IPS DF 6.9 (cell line): ENCODE results near the gene TNXB.
"Not testable (repeated sequence)": the region's sequence is repeated elsewhere in the genome, so short reads cannot be mapped to it uniquely, and the experiment has no call there.

Experiments used
- DNase-seq: peaks from one replicate; pipeline ENCODE4 v3.0.0-alpha.2; 2013; ENCODE audit warnings: low read depth, low spot score
- H3K27ac ChIP-seq: one replicate; pipeline ENCODE4 v1.5.1; 2013; ENCODE audit warnings: low read length, control low read depth
- H3K27me3 ChIP-seq: 2 replicates; pipeline ENCODE4 v1.6.1; 2013; ENCODE audit warnings: mild to moderate bottlenecking, low read length; ENCODE audit not compliant: control insufficient read depth, insufficient read depth
- H3K36me3 ChIP-seq: 2 replicates; pipeline ENCODE4 v1.6.1; 2013; ENCODE audit warnings: low read length; ENCODE audit not compliant: control insufficient read depth, insufficient read depth
- H3K4me1 ChIP-seq: 2 replicates; pipeline ENCODE4 v1.6.1; 2013; ENCODE audit warnings: low read length; ENCODE audit not compliant: control insufficient read depth, insufficient read depth
- H3K4me3 ChIP-seq: 2 replicates; pipeline ENCODE4 v1.5.1; 2013; ENCODE audit warnings: mild to moderate bottlenecking, low read length
- H3K9me3 ChIP-seq: 2 replicates; pipeline ENCODE4 v1.6.1; 2013; ENCODE audit warnings: low read length, inconsistent platforms; ENCODE audit not compliant: control insufficient read depth, insufficient read depth
- WGBS: extraction: QIAGEN DNeasy Blood & Tissue Kit; methylation state at CpG from one replicate; pipeline ENCODE4 v1.1.7; 2013; ENCODE audit warnings: mixed read lengths, missing lambda C conversion rate; ENCODE audit not compliant: insufficient read length, insufficient coverage; 5-methylcytosine and 5-hydroxymethylcytosine counted together

Gene TNXB

GRCh38 chr6:32010856-32011530 is 98.1 kb downstream of the TNXB start:
- not testable (repeated sequence) for H3K9me3 ChIP-seq, H3K36me3 ChIP-seq, DNase-seq, H3K27me3 ChIP-seq, H3K27ac ChIP-seq, H3K4me1 ChIP-seq, H3K4me3 ChIP-seq
- no CpG with 5 or more reads among the region's 27 CpGs for WGBS

DNA sequence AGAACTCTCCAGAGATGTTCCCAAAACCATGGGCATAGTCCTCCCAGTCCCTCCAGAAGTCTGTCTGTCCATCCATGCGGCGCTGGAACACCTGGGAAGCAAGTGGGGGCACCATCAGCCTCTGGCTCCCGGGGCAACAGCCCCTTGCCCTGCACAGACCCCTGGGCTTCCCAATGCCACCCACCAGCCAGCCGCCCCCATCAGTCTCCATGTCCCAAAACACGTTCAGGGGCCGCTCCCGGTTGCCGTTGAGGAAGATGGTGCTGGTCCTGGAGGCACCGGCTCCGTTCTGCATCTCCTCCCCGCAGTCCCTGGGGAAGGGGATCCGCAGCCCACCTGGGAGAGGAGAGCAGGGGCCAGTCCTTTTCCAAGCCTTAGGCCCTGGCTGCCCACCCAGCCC is 99.6 kb downstream of the TNXB start:
- not testable (repeated sequence) for H3K27ac ChIP-seq, H3K4me1 ChIP-seq, H3K36me3 ChIP-seq, H3K27me3 ChIP-seq, H3K4me3 ChIP-seq, H3K9me3 ChIP-seq, DNase-seq
- WGBS, result no CpG with 5 or more reads among the region's 12 CpGs

DNA sequence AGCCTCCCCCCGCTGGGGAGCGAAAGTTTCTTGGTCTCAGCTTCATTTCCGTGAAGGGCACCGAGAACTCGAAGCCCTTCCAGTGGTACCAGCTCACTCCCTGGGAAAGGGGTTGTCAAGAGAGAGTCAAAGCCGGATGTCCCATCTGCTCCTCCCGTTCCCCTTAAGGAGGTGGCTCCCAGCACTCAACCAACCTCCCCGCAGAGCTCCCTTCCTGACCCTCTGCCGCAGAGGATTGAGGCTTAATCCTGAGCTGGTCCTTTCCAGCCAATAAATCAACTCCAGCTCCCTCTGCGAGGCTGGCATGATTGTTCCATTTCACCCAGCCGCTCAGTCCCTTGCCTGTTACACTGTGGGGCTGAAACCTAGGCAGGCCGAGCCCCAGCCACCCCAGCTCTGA is 100.5 kb downstream of the TNXB start:
- not testable (repeated sequence) for H3K36me3 ChIP-seq, H3K27me3 ChIP-seq, H3K4me1 ChIP-seq, H3K4me3 ChIP-seq, H3K27ac ChIP-seq, H3K9me3 ChIP-seq, DNase-seq
- WGBS, result no CpG with 5 or more reads among the region's 12 CpGs

DNA sequence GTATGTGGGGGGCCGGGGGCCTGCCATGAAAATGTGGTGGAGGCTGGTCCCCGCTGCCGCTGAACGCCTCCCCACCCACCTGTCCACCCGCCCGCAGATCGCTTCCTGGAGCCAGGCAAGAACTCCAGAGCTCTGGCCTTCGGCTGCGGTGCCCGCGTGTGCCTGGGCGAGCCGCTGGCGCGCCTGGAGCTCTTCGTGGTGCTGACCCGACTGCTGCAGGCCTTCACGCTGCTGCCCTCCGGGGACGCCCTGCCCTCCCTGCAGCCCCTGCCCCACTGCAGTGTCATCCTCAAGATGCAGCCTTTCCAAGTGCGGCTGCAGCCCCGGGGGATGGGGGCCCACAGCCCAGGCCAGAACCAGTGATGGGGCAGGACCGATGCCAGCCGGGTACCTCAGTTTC is 101.1 kb downstream of the TNXB start:
- not testable (repeated sequence) for H3K4me3 ChIP-seq, DNase-seq, H3K36me3 ChIP-seq, H3K27ac ChIP-seq, H3K27me3 ChIP-seq, H3K9me3 ChIP-seq, H3K4me1 ChIP-seq
- WGBS, result no CpG with 5 or more reads among the region's 24 CpGs

GRCh38 chr6:32007086-32007485 is 102.1 kb downstream of the TNXB start:
- not testable (repeated sequence) for H3K9me3 ChIP-seq, DNase-seq, H3K36me3 ChIP-seq, H3K4me3 ChIP-seq, H3K27ac ChIP-seq, H3K27me3 ChIP-seq, H3K4me1 ChIP-seq
- no CpG with 5 or more reads among the region's 12 CpGs for WGBS

DNA sequence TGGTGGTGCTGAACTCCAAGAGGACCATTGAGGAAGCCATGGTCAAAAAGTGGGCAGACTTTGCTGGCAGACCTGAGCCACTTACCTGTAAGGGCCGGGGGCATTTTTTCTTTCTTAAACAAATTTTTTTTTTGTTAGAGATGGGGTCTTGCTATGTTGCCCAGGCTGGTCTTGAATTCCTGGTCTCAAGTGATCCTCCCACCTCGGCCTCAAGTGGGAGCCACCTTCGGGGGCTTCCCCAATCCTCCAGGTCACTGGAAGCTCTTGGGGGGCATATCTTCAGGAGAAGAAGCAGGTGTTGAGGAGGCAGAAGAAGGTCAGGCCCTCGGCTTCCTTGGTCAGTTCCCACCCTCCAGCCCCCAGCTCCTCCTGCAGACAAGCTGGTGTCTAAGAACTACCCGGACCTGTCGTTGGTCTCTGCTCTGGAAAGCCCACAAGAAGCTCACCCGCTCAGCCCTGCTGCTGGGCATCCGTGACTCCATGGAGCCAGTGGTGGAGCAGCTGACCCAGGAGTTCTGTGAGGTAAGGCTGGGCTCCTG is 103.1 kb downstream of the TNXB start:
- no CpG with 5 or more reads among the region's 8 CpGs for WGBS
- H3K9me3 ChIP-seq, DNase-seq, H3K27me3 ChIP-seq, H3K36me3 ChIP-seq, H3K4me3 ChIP-seq, H3K27ac ChIP-seq, H3K4me1 ChIP-seq: not testable (repeated sequence)

GRCh38 chr6:32005538-32005880 is 103.6 kb downstream of the TNXB start:
- H3K27me3 ChIP-seq, H3K27ac ChIP-seq, H3K36me3 ChIP-seq, H3K4me3 ChIP-seq, DNase-seq, H3K4me1 ChIP-seq, H3K9me3 ChIP-seq: not testable (repeated sequence)
- WGBS, result no CpG with 5 or more reads among the region's 9 CpGs

GRCh38 chr6:32004864-32005537 is 104.1 kb downstream of the TNXB start:
- not testable (repeated sequence) for H3K27me3 ChIP-seq, H3K36me3 ChIP-seq, H3K9me3 ChIP-seq, H3K4me3 ChIP-seq, H3K27ac ChIP-seq, DNase-seq, H3K4me1 ChIP-seq
- no CpG with 5 or more reads among the region's 13 CpGs for WGBS

DNA sequence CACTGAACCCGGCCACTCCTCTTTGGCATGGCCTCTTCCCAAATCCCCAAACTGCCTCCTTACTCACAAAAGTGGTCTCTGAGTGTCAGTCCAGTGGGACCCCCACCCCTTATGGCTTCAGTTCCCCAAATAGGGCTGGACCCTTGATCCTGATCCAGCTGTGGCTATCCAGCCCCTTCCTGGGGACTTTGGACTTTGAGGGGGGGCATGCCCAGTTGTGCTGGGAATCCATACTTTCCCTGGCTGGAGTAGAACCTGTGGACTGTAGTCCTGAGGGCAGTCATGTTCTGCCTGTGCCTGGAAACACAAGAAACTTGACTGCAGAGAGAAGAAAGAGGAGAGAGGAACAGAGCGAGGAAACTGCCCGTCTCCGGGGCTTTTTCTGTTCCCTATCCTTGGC is 104.7 kb downstream of the TNXB start:
- H3K4me1 ChIP-seq, H3K36me3 ChIP-seq, DNase-seq, H3K27me3 ChIP-seq, H3K9me3 ChIP-seq, H3K27ac ChIP-seq, H3K4me3 ChIP-seq: not testable (repeated sequence)
- no CpG with 5 or more reads among the region's 4 CpGs for WGBS

DNA sequence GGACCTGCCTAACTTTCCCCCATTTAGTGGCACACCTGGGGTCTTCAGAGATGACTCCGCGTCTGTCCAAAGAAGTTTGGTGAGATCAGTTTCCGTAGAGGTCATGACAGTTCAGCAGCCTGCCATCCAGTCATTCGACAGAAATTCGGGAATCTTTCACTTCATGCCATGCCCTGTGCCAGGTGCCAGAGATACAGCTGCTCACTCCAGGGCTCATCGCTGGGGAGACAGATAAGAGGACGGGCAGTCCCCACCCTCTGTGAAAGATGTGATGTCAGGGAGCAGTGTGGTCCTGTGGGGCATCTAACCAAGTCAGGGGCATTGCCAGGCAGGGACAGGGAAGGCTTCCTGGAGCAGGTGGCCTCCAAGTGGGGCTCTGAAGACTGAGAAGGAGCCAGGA is 105.8 kb downstream of the TNXB start:
- no CpG with 5 or more reads among the region's 7 CpGs for WGBS
- H3K9me3 ChIP-seq, H3K4me1 ChIP-seq, DNase-seq, H3K27ac ChIP-seq, H3K4me3 ChIP-seq, H3K27me3 ChIP-seq, H3K36me3 ChIP-seq: not testable (repeated sequence)
